ENCODE results near the gene ENO4.

The ENO4 gene

GRCh38 chr10:116850058-116850611 is 836 bp downstream of the ENO4 start:
- peak overlapping the region; percentile 99 for H2AFZ ChIP-seq (ENCODE audit: low read depth, low read length)
- TF ChIP-seq EZH2phosphoT487 (IDR thresholded peaks at IDR 0.05; ENCODE audit: low read depth) (no peak), CTCF (IDR thresholded peaks at IDR 0.05; ENCODE audit: low read depth, low read length) (no peak)
- H4K20me1 ChIP-seq (ENCODE audit: insufficient read depth, low read length): 0 out of 2 replicates have a peak, but pooled peaks cover 4% of the 10 kb centered on the region
- H3K4me1 ChIP-seq (ENCODE audit: low read length): peaks cover 30% of the 10 kb centered on the region
- peak overlapping the region; percentile 97 for H3K4me3 ChIP-seq (ENCODE audit: low read length)
- peaks cover 6% of the 10 kb centered on the region; the same call in 1 of the 2 replicates for H3K79me2 ChIP-seq (ENCODE audit: low read length)
- H3K4me2 ChIP-seq (ENCODE audit: low read length): peak overlapping the region; percentile 83
- H3K27ac ChIP-seq (ENCODE audit: low read length): peak overlapping the region; percentile 52
- peaks cover 2% of the 10 kb centered on the region for H3K36me3 ChIP-seq (replicated peaks; ENCODE audit: low read depth, low read length)
- H3K9me3 ChIP-seq (ENCODE audit: insufficient read depth, low read length): peaks cover 4% of the 10 kb centered on the region; the same call in 1 of the 2 replicates
- H3K9ac ChIP-seq (ENCODE audit: low read length): peak overlapping the region; percentile 87
- H3K27me3 ChIP-seq (ENCODE audit: low read depth, low read length): no peaks in the 10 kb centered on the region

- H3K4me2 ChIP-seq (ENCODE audit: low read length): no peak overlapping the region
- no peak for TF ChIP-seq EZH2phosphoT487 (IDR thresholded peaks at IDR 0.05; ENCODE audit: low read depth)
- no peak for TF ChIP-seq CTCF (IDR thresholded peaks at IDR 0.05; ENCODE audit: low read depth, low read length)
These were observed 2.9 kb downstream of the ENO4 start for GRCh38 chr10:116852246-116852645.

GRCh38 chr10:116853287-116853686 is 4.0 kb downstream of the ENO4 start:
- Histone ChIP-seq H4K20me1 (ENCODE audit: insufficient read depth, low read length) (no peaks in the 10 kb centered on the region), H3K9ac (ENCODE audit: low read length) (no peak overlapping the region), H3K4me1 (ENCODE audit: low read length) (peaks cover 8% of the 10 kb centered on the region), H3K79me2 (ENCODE audit: low read length) (peaks cover 6% of the 10 kb centered on the region; the same call in 1 of the 2 replicates), H3K27ac (ENCODE audit: low read length) (no peak overlapping the region), H3K27me3 (ENCODE audit: low read depth, low read length) (no peaks in the 10 kb centered on the region), H3K9me3 (ENCODE audit: insufficient read depth, low read length) (peaks cover 4% of the 10 kb centered on the region; the same call in 1 of the 2 replicates), H3K36me3 (replicated peaks; ENCODE audit: low read depth, low read length) (no peaks in the 10 kb centered on the region), H2AFZ (ENCODE audit: low read depth, low read length) (no peak overlapping the region), H3K4me2 (ENCODE audit: low read length) (no peak overlapping the region), H3K4me3 (ENCODE audit: low read length) (no peak overlapping the region)
- TF ChIP-seq EZH2phosphoT487 (IDR thresholded peaks at IDR 0.05; ENCODE audit: low read depth) (no peak), CTCF (IDR thresholded peaks at IDR 0.05; ENCODE audit: low read depth, low read length) (no peak)

More at GRCh38 chr10:116852246-116852645, 2.9 kb downstream of the ENO4 start:
- peaks cover 6% of the 10 kb centered on the region; the same call in 1 of the 2 replicates for H3K79me2 ChIP-seq (ENCODE audit: low read length)
- H3K9me3 ChIP-seq (ENCODE audit: insufficient read depth, low read length): peaks cover 4% of the 10 kb centered on the region; the same call in 1 of the 2 replicates
- H3K27me3 ChIP-seq (ENCODE audit: low read depth, low read length): no peaks in the 10 kb centered on the region
- no peak overlapping the region for H3K4me3 ChIP-seq (ENCODE audit: low read length)
- no peak overlapping the region for H3K9ac ChIP-seq (ENCODE audit: low read length)
- peaks cover 2% of the 10 kb centered on the region for H3K36me3 ChIP-seq (replicated peaks; ENCODE audit: low read depth, low read length)
- H3K4me1 ChIP-seq (ENCODE audit: low read length): peaks cover 18% of the 10 kb centered on the region
- 0 out of 2 replicates have a peak, but pooled peaks cover 4% of the 10 kb centered on the region for H4K20me1 ChIP-seq (ENCODE audit: insufficient read depth, low read length)
- H3K27ac ChIP-seq (ENCODE audit: low read length): no peak overlapping the region
- H2AFZ ChIP-seq (ENCODE audit: low read depth, low read length): no peak overlapping the region

- H3K4me3 ChIP-seq (ENCODE audit: low read length): no peak overlapping the region
- no peaks in the 10 kb centered on the region for H3K27me3 ChIP-seq (ENCODE audit: low read depth, low read length)
- TF ChIP-seq CTCF (IDR thresholded peaks at IDR 0.05; ENCODE audit: low read depth, low read length) (no peak), EZH2phosphoT487 (IDR thresholded peaks at IDR 0.05; ENCODE audit: low read depth) (no peak)
- H4K20me1 ChIP-seq (ENCODE audit: insufficient read depth, low read length): no peaks in the 10 kb centered on the region
- H3K36me3 ChIP-seq (replicated peaks; ENCODE audit: low read depth, low read length): no peaks in the 10 kb centered on the region
- H3K4me2 ChIP-seq (ENCODE audit: low read length): no peak overlapping the region
- no peak overlapping the region for H3K9ac ChIP-seq (ENCODE audit: low read length)
- H3K27ac ChIP-seq (ENCODE audit: low read length): no peak overlapping the region
- no peak overlapping the region for H2AFZ ChIP-seq (ENCODE audit: low read depth, low read length)
- H3K9me3 ChIP-seq (ENCODE audit: insufficient read depth, low read length): peaks cover 2% of the 10 kb centered on the region; the same call in 1 of the 2 replicates
- peaks cover 6% of the 10 kb centered on the region for H3K4me1 ChIP-seq (ENCODE audit: low read length)
- H3K79me2 ChIP-seq (ENCODE audit: low read length): peaks cover 4% of the 10 kb centered on the region; the same call in 1 of the 2 replicates
These were observed 4.4 kb downstream of the ENO4 start for GRCh38 chr10:116853701-116854100.

Data from OCI-LY3 (cell line).